Mucosa of gallbladder (tissue), 1 donor: ENCODE results near the gene PRIMA1. TPM values are rescaled to one million over a fixed set of nuclear protein-coding genes. Genes with fewer than 3 reads are reported as not detected.

Experiments used
- DNase-seq: peaks from one replicate; pipeline ENCODE4 v3.0.0-alpha.2; 2020; ENCODE audit warnings: low spot score
- total RNA-seq: library from RNA; stranded (reverse); gene quantifications from one replicate; pipeline ENCODE4 v1.2.1, GENCODE V29; 2021
- donor health status: DM: no; HTN: no; CAD: no.

PRIMA1 gene
- total RNA-seq, 1 donor from 2014 or later: 5.0 TPM

- no peak for DNase-seq
These were observed 31.1 kb downstream of the PRIMA1 start for GRCh38 chr14:93757206-93757605.

- DNase-seq: no peak
These were observed 34.6 kb downstream of the PRIMA1 start for GRCh38 chr14:93753647-93754046.

GRCh38 chr14:93752980-93753561, 35.2 kb downstream of the PRIMA1 start:
- DNase-seq: no peak

GRCh38 chr14:93751946-93752655, 36.2 kb downstream of the PRIMA1 start:
- DNase-seq: no peak

GRCh38 chr14:93749076-93749420, 39.2 kb downstream of the PRIMA1 start:
- no peak for DNase-seq

- DNase-seq: no peak
These were observed 39.8 kb downstream of the PRIMA1 start for GRCh38 chr14:93748208-93749075.

GRCh38 chr14:93747560-93747959, 40.7 kb downstream of the PRIMA1 start:
- no peak for DNase-seq

- DNase-seq: no peak
These were observed 41.2 kb downstream of the PRIMA1 start for GRCh38 chr14:93747102-93747501.

- no peak for DNase-seq
These were observed 42.5 kb downstream of the PRIMA1 start for GRCh38 chr14:93745603-93746273.

GRCh38 chr14:93744876-93745275, 43.4 kb downstream of the PRIMA1 start:
- no peak for DNase-seq

GRCh38 chr14:93744176-93744575, 44.1 kb downstream of the PRIMA1 start:
- no peak for DNase-seq

- no peak for DNase-seq
These were observed 44.8 kb downstream of the PRIMA1 start for GRCh38 chr14:93743270-93744060.

GRCh38 chr14:93742761-93743160, 45.5 kb downstream of the PRIMA1 start:
- DNase-seq: no peak

GRCh38 chr14:93741556-93742230, 46.6 kb downstream of the PRIMA1 start:
- no peak for DNase-seq

GRCh38 chr14:93737634-93738033, 50.7 kb downstream of the PRIMA1 start:
- DNase-seq: no peak

GRCh38 chr14:93736378-93737014, 51.8 kb downstream of the PRIMA1 start:
- DNase-seq: no peak

- no peak for DNase-seq
These were observed 53.1 kb downstream of the PRIMA1 start for GRCh38 chr14:93735206-93735605.

- no peak for DNase-seq
These were observed 54.0 kb downstream of the PRIMA1 start for GRCh38 chr14:93734086-93734822.

GRCh38 chr14:93733631-93734030, 54.7 kb downstream of the PRIMA1 start:
- DNase-seq: no peak

- DNase-seq: no peak
These were observed 55.1 kb downstream of the PRIMA1 start for GRCh38 chr14:93733231-93733630.
